ENCODE data around the gene ULK2.

The ULK2 gene

DNA sequence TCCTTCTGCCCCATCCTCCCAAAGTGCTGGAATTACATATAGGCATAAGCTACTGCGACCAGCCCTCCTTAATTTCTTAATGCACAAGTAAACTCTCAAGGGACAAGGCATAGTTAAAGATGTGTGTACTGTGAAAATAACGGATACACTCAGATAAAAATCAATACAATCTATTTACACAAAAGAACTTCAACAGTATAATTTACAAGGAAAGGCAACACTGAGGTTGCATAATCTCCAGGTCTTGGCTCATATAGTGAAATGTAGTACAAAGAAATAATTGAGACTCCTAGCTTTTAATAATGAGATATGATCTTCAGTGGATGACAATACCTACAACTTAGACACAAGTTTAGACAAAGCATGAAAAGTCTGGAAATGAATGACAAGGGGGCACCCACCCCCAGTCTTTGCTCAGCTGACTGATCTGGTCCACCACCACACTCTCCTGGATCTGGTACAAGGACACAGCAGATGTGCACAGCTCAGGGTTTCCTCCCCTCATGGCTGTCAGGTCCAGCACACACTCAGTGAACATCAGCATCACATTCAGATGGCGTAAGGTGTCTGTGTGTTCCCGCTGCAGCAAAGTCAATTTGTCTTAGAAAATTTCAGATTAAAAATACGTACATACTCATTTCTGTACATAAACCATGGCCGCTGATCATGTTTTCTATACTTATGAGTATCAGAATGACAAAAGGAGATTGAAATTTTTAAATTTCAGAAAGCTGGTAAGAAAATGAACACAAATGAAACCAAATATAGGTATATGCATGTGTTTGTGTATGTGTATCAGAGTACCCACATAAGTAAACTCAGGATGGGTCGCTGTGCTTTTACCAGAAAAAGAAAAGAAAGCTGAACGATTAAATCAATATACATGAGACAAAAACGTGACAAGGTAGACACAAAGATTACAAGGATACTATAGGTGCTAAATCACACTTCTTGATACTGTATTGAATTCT is 86.0 kb downstream of the ULK2 start:
- DNase-seq (ENCODE audit: low read depth, low spot score), result no peak
- Histone ChIP-seq H3K4me3 (ENCODE audit: insufficient read length, low read depth) (no peak overlapping the region), H3K36me3 (ENCODE audit: insufficient read depth, insufficient read length, low read length) (peaks cover 2% of the 10 kb centered on the region), H3K9ac (ENCODE audit: insufficient read length, low read depth) (no peak overlapping the region), H3K27me3 (ENCODE audit: insufficient read depth, insufficient read length) (no peaks in the 10 kb centered on the region), H3K9me3 (ENCODE audit: insufficient read depth, low read length) (no peaks in the 10 kb centered on the region), H3K4me1 (ENCODE audit: insufficient read depth, insufficient read length) (no peaks in the 10 kb centered on the region)
- TF ChIP-seq SUZ12 (IDR thresholded peaks at IDR 0.05; ENCODE audit: extremely low read depth, insufficient read depth, insufficient read length) (no peak), ZNF274 (IDR thresholded peaks at IDR 0.05; ENCODE audit: low read depth, low read length) (no peak), YY1 (IDR thresholded peaks at IDR 0.05; ENCODE audit: insufficient read depth, insufficient read length) (no peak)

DNA sequence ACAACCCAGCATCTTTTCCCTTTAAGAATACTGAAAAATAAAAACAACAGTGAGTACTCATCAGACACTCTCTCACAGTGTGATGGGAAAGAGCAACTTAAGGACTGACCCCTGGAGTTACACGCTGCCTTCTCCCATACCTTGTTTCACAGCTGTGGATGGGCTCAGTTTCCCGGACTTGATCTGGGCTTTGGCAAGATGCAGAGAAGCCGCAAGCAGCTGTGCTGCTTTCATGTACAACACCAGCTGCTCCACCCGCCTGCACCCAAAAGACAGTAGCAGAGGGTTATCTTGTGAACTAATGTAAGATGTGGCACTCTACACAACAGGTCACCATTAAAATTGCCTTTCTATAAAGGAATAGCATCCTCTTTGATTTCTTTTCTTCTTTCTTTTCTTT is 86.9 kb downstream of the ULK2 start:
- H3K4me1 ChIP-seq (ENCODE audit: insufficient read depth, insufficient read length), result no peaks in the 10 kb centered on the region
- TF ChIP-seq SUZ12 (IDR thresholded peaks at IDR 0.05; ENCODE audit: extremely low read depth, insufficient read depth, insufficient read length), result no peak
- no peak for TF ChIP-seq ZNF274 (IDR thresholded peaks at IDR 0.05; ENCODE audit: low read depth, low read length)
- TF ChIP-seq YY1 (IDR thresholded peaks at IDR 0.05; ENCODE audit: insufficient read depth, insufficient read length), result no peak

GRCh38 chr17:19773534-19773933 is 94.2 kb downstream of the ULK2 start:
- Histone ChIP-seq H3K9me3 (ENCODE audit: insufficient read depth, low read length) (no peaks in the 10 kb centered on the region), H3K4me1 (ENCODE audit: insufficient read depth, insufficient read length) (no peaks in the 10 kb centered on the region), H3K4me3 (ENCODE audit: insufficient read length, low read depth) (no peak overlapping the region), H3K36me3 (ENCODE audit: insufficient read depth, insufficient read length, low read length) (peaks cover 8% of the 10 kb centered on the region), H3K9ac (ENCODE audit: insufficient read length, low read depth) (no peak overlapping the region), H3K27me3 (ENCODE audit: insufficient read depth, insufficient read length) (no peaks in the 10 kb centered on the region)
- no peak for TF ChIP-seq ZNF274 (IDR thresholded peaks at IDR 0.05; ENCODE audit: low read depth, low read length)
- no peak for TF ChIP-seq YY1 (IDR thresholded peaks at IDR 0.05; ENCODE audit: insufficient read depth, insufficient read length)
- TF ChIP-seq SUZ12 (IDR thresholded peaks at IDR 0.05; ENCODE audit: extremely low read depth, insufficient read depth, insufficient read length), result no peak
- no peak for DNase-seq (ENCODE audit: low read depth, low spot score)

More for the DNA sequence above, 86.9 kb downstream of the ULK2 start:
- DNase-seq (ENCODE audit: low read depth, low spot score), result no peak
- Histone ChIP-seq H3K9ac (ENCODE audit: insufficient read length, low read depth) (no peak overlapping the region), H3K27me3 (ENCODE audit: insufficient read depth, insufficient read length) (no peaks in the 10 kb centered on the region), H3K36me3 (ENCODE audit: insufficient read depth, insufficient read length, low read length) (peaks cover 5% of the 10 kb centered on the region), H3K4me3 (ENCODE audit: insufficient read length, low read depth) (no peak overlapping the region), H3K9me3 (ENCODE audit: insufficient read depth, low read length) (no peaks in the 10 kb centered on the region)

DNA sequence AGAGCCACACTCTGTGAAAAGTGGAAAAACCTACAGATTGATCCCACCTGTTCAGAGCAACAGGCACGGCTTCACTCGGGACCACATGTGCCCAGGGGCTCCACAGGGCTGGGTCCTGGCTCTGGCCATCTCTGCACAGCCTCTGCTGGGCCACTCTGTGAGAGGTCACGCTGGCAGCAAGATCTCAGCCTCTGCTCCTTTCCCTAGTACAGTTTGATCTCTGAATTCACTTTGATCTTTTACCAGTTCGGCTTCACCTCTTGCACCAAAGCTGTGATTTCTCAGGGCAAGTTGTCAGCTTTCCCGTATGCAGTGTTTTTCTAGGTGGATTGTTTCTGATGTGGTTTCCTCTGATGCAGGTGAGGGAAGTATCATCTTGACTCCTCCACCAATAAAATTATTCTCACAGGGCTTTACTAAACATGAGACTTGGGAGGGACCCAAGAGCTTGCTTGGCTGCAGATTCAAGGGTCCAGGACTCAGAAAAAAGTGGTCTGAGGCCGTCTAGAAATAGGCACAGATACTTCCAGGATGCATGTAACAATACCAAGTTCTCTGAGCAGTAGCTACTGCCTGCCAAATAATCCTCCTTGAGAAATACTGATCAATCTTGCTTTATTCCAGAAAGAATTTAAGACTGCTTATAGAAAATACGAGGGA is 95.6 kb downstream of the ULK2 start:
- Histone ChIP-seq H3K36me3 (ENCODE audit: insufficient read depth, insufficient read length, low read length) (peaks cover 6% of the 10 kb centered on the region), H3K9ac (ENCODE audit: insufficient read length, low read depth) (no peak overlapping the region), H3K4me3 (ENCODE audit: insufficient read length, low read depth) (no peak overlapping the region), H3K27me3 (ENCODE audit: insufficient read depth, insufficient read length) (no peaks in the 10 kb centered on the region), H3K9me3 (ENCODE audit: insufficient read depth, low read length) (no peaks in the 10 kb centered on the region), H3K4me1 (ENCODE audit: insufficient read depth, insufficient read length) (peaks cover 3% of the 10 kb centered on the region)
- TF ChIP-seq ZNF274 (IDR thresholded peaks at IDR 0.05; ENCODE audit: low read depth, low read length) (no peak), YY1 (IDR thresholded peaks at IDR 0.05; ENCODE audit: insufficient read depth, insufficient read length) (no peak), SUZ12 (IDR thresholded peaks at IDR 0.05; ENCODE audit: extremely low read depth, insufficient read depth, insufficient read length) (no peak)
- DNase-seq (ENCODE audit: low read depth, low spot score), result no peak

DNA sequence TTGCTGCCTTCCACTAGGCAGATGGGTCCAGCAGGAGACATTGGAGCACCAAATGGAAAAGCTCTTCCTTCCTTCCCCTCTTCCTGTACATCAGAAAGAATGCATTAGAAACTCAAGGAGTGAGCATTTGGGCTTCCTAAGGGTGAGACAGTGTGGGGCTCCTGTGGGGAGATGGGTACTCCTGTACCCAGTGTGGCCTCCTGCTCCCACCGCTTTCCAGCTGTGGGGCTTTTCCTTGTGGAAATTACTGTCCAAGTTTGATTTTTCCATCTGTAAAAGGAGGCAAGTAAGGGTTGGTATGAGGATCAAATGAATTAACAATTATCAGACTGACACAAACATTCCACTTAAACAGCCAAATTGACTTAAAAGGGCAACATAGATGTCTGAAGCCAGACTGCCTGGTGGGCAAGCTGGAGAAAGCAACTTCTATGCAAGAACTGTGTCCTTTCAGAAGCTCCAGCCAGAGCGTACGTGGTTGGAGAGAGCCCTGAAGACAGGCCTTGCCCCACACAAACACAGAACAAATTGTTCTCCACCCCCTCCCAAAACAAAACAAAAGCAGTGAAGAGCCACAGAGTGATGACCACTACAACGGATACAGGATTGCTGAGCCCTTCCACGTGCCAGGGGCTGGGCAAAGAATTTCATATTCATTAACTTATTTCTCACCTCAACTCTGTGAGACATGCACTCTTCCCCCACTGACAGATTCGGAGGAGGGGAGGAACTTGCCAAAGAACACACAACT is 96.6 kb downstream of the ULK2 start:
- Histone ChIP-seq H3K9me3 (ENCODE audit: insufficient read depth, low read length) (no peaks in the 10 kb centered on the region), H3K36me3 (ENCODE audit: insufficient read depth, insufficient read length, low read length) (peaks cover 6% of the 10 kb centered on the region), H3K4me1 (ENCODE audit: insufficient read depth, insufficient read length) (peaks cover 3% of the 10 kb centered on the region), H3K9ac (ENCODE audit: insufficient read length, low read depth) (no peak overlapping the region), H3K27me3 (ENCODE audit: insufficient read depth, insufficient read length) (no peaks in the 10 kb centered on the region), H3K4me3 (ENCODE audit: insufficient read length, low read depth) (no peak overlapping the region)
- DNase-seq (ENCODE audit: low read depth, low spot score), result no peak
- TF ChIP-seq ZNF274 (IDR thresholded peaks at IDR 0.05; ENCODE audit: low read depth, low read length) (no peak), SUZ12 (IDR thresholded peaks at IDR 0.05; ENCODE audit: extremely low read depth, insufficient read depth, insufficient read length) (no peak), YY1 (IDR thresholded peaks at IDR 0.05; ENCODE audit: insufficient read depth, insufficient read length) (no peak)

DNA sequence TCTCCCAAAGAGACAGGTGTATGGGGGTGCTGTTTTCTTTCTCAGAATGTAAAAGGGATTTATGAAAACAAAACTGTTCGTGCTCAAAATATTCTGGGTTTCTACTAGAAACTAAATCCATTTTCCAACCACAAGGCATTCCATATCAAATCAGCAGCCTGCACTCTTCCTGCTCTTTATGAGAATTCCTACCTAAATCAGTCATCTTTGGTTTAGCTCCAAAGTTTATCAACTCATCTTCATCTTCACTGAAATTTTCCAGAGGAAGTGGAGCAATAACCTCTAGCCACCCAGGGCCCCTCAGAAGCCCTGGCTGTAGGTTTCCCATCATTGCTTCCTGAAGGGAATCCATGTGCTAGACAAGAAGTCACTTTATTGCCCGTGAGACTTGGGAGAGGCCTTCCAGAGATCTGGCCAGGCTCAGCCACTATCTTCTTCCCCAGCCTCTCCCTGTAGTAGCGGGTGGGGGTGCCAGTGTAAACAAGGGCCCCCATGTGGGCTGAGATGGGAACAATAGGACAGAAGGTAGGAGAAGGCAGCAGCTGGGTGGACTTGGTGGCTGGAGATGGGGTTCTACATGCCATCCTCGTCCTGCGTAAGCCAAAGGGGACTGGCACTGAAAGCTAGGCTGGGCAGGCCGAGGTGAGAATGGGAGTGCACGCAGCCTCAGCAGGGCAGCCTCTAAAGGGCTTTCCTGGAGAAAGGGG is 97.6 kb downstream of the ULK2 start:
- no peak for TF ChIP-seq SUZ12 (IDR thresholded peaks at IDR 0.05; ENCODE audit: extremely low read depth, insufficient read depth, insufficient read length)
- Histone ChIP-seq H3K4me3 (ENCODE audit: insufficient read length, low read depth) (no peak overlapping the region), H3K4me1 (ENCODE audit: insufficient read depth, insufficient read length) (peaks cover 5% of the 10 kb centered on the region), H3K36me3 (ENCODE audit: insufficient read depth, insufficient read length, low read length) (peaks cover 3% of the 10 kb centered on the region), H3K27me3 (ENCODE audit: insufficient read depth, insufficient read length) (no peaks in the 10 kb centered on the region), H3K9me3 (ENCODE audit: insufficient read depth, low read length) (no peaks in the 10 kb centered on the region), H3K9ac (ENCODE audit: insufficient read length, low read depth) (no peak overlapping the region)
- DNase-seq (ENCODE audit: low read depth, low spot score), result no peak
